GM21367 (cell line): Measurements from ENCODE around the gene TENM4.

Source experiments
- ATAC-seq: cut with Tn5 transposase; IDR thresholded peaks from one replicate; pipeline ENCODE4 v1.9.1; 2021; ENCODE audit not compliant: unreplicated experiment

Gene TENM4

GRCh38 chr11:78689585-78690153, 751.2 kb downstream of the TENM4 start:
- ATAC-seq = no peak

- no peak for ATAC-seq
Measured at GRCh38 chr11:78689101-78689500, 751.7 kb downstream of the TENM4 start.

- no peak for ATAC-seq
Measured at GRCh38 chr11:78688460-78688859, 752.4 kb downstream of the TENM4 start.

GRCh38 chr11:78685156-78685555, 755.7 kb downstream of the TENM4 start:
- ATAC-seq = no peak

GRCh38 chr11:78684377-78684776, 756.5 kb downstream of the TENM4 start:
- ATAC-seq = no peak

GRCh38 chr11:78683774-78684173, 757.1 kb downstream of the TENM4 start:
- no peak for ATAC-seq

DNA sequence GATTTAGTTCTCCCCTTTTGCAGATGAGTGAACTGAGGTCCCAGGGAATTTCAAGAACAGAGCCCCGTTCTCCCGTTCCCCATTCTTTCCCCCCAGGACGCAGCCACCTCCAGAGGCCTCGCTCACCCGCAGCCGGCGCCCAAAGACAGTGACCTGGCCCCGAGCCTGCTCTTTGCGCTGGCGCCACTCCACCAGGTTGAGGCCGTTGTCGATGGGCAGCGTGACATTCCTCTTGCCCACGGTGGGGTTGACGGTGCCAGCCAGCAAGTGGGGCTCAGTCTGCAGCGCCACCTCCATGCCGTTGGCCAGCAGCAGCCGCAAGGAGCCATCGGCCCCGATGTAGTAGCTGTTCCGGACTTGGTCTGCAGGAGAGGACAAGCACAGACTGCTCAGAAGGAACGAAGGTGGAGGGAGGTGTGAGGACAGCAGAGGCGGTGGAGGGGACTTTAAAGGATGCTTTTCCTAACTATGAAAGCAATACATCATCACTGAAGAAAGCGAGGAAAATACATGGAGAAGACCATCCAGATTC, 764.7 kb downstream of the TENM4 start:
- no peak for ATAC-seq

DNA sequence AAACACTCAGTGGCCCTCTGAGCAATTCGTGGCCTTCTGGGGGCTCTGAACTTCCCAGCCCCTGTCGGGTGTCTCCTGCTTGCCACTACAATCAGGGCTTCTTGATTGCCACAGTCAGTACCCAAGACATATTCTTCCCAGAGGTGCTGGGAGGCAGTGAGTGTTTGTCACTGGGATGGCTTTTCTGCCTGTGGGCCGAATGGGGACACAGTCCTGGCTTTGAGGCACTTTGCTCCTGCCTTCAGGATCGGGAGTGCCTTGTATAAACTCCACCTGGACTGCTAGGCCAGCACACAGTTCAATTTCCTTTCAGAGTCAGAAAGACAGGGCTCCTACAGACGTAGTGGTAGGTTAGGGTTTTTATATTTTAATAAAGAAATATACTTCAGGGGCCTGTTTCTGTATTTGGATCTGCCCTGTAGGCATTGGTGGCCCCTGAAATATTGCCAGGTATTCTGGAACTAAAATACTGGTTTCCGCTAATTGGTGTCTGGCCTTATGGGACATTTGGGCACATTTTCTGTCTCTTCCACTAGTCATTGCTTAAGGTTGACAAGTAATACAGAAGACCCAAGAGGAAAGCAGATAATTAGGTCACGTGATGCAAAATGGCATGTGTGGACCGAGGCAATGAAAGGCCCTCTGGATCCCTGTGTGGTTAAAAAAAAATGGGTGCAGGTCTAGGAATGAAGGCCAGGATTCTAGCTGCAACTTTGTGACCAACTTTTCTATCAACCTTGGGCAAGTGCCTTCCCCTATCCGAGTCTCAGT, 767.8 kb downstream of the TENM4 start:
- ATAC-seq = no peak

GRCh38 chr11:78669249-78669648, 771.6 kb downstream of the TENM4 start:
- no peak for ATAC-seq

DNA sequence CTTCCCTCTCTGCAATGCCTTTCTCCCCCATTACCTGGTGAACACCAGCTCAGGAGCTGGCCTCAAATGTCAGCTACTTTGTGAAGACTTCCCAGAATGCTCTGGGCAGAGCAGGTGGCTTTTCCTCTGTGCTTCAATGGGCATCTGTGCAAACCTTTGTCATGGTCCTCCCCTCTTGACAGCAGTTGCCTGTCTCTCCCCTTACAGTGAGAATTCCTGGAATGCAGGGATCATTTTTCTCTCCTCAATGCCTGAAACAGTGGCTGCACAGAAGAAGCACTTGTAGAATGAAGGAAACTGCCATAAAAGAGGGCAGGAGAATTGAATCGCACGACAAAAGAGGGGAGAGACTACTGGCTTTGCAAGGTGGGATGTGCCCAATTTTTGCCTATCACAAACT, 773.4 kb downstream of the TENM4 start:
- ATAC-seq = no peak

DNA sequence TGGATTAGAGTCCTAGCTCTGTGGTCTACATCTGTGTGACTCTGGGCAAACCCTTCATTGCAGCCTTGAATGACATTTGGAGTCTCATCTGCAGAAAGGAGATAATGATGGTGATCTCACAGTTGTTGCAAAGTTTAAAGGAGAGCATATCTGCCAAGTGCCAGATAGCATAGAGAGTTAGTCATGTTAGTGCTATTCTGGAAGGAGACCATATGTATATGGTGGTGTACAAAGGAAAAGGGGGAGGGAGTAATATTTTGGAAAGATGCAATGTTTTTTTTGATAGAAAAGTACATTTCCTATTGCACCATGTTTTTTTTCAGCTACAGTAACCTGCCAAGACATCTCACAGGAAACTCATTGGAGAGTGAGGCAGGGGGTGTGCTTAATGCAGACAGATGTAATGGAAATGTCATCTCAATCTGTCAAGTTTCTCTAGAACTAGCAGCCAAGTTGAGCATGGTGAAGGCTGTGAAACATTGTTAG, 774.1 kb downstream of the TENM4 start:
- no peak for ATAC-seq

- no peak for ATAC-seq
Measured at GRCh38 chr11:78664636-78665035, 776.2 kb downstream of the TENM4 start.

DNA sequence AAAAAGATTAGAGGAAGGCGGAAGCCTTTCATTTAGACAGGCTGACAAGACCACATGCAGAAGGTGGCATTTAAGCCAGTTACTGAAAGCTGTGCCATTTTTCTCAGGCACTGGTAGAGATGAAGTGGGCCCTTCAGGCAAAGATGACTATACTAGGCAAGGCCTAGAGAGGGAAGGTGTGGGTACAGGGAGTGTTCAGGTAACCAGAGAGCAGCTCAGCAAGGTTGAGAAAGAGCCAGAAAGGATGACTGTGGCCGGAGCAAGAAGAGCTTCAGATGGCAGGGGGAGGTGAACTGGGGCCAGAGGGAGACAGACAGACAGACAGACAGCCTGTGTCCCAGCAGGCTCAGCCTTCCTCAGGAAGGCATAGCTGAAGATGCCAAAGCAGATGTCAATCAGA, 778.0 kb downstream of the TENM4 start:
- ATAC-seq = no peak

DNA sequence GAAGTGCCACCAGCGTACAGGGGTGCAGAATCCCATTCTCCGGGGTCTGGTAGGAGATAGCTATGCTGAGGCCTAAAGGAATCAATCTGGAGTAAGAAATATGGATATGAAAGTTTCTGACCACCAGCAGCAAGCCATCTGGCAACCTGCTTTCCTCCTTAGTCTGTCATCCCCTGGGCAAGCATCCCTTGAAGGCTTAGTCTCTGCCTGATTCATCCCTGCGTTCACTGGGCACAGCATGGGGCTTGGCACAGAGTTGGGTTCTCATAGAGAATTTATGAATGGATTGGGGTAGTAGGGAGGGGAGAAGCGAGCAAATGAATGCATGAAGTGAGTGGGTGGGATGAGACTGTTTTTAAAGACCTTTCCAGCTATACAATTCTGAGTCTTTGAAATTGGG, 780.4 kb downstream of the TENM4 start:
- no peak for ATAC-seq

- no peak for ATAC-seq
Measured at GRCh38 chr11:78659326-78660270, 781.2 kb downstream of the TENM4 start.

DNA sequence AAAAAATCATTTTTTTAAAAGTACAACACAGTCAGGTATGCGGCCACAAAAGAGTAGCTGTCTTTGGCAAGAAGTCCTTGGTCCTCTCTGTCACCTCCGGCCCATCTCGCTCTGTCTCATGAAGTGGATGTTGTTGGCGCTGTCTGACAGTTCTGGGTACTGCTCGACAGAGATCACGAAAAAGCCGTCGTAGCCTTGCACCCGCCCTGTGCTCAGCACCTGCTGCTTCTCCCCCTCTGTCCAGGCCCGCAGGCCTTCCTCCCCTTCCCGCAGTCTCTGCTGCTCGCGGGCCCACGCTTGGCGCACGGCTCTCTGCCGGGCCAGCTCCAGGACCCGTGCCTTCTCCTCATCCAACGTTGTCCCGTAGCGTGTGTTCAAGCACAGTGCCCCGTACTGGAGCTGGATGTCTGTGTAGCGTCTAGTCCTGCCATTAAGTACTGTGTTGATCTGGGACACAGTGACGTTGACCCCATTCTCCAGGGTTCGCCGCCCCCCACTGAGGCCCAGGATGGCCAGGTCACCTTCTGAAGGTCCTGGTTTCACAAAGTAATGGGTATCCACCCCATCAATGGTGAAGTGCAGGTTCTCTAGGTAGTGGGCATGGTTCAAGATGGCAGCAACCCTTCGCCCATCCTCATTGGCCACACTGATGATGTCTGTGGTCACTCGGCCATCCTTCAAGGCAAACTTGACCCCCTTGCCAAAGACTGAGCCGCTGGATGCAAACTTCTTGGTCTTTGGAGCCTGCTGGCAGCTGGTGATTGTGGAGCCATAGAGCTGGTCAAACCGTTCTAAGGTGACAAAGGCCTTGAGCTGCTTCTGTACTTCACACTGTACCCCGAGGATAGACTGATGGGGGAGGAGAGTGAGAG, 782.6 kb downstream of the TENM4 start:
- no peak for ATAC-seq

GRCh38 chr11:78657441-78657840, 783.4 kb downstream of the TENM4 start:
- no peak for ATAC-seq

- no peak for ATAC-seq
Measured at GRCh38 chr11:78656984-78657383, 783.8 kb downstream of the TENM4 start.

DNA sequence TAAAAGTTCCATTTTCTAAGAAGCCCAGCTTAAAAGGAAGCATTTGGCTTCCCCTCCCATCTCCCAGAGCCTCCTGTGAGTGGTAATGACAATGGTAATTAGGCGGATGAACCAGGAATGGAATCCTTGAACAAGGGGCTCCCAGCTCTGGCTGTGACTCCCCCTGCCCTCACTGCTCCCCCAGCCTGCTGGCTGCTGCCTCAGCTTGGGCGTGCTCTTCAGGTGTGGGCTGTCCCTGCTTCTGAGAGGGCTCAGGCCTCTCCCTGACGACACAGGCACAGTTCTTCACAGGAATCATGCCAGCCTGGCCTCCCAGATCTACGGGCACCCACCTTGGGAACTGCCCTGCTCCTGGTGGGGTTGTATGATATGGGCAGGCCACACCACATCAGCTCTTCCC, 784.5 kb downstream of the TENM4 start:
- ATAC-seq = no peak

GRCh38 chr11:78655561-78655960, 785.3 kb downstream of the TENM4 start:
- no peak for ATAC-seq
